GM18507 (cell line): ENCODE results near the gene CRIM1.
"Not testable (repeated sequence)": the region's sequence is repeated elsewhere in the genome, so short reads cannot be mapped to it uniquely, and the experiment has no call there.

Experiments used
- DNase-seq: peaks from one replicate; pipeline ENCODE4 v3.0.0; 2011; ENCODE audit warnings: low read depth; ENCODE audit not compliant: insufficient read length; ENCODE audit errors: extremely low spot score
- FAIRE-seq: peaks from 2 replicates; lab custom pipeline; 2011; peaks lifted over from hg19 to GRCh38; lab: Jason Lieb, UNC

Gene CRIM1

DNA sequence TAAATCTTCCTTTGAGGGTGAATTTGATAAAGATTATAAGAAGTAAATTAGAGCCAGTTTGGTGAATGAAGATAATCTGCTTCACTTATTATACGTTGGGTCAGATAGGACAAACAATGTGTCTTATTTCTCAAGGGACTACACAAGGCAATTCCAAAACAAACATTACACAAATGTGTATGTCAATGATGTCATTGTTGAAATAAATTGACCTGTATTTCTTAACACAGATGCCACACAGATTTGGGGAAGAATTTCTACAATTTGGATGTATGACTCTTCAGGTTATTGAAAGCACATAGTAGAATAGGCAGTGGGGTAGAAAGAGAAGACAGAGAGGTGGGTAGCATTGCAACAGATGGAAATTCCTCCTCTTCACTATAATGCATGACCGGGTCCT is 6.9 kb upstream of the CRIM1 start:
- DNase-seq (no peak), FAIRE-seq (no peak)

GRCh38 chr2:36351291-36351690 is 4.3 kb upstream of the CRIM1 start:
- no peak for DNase-seq

DNA sequence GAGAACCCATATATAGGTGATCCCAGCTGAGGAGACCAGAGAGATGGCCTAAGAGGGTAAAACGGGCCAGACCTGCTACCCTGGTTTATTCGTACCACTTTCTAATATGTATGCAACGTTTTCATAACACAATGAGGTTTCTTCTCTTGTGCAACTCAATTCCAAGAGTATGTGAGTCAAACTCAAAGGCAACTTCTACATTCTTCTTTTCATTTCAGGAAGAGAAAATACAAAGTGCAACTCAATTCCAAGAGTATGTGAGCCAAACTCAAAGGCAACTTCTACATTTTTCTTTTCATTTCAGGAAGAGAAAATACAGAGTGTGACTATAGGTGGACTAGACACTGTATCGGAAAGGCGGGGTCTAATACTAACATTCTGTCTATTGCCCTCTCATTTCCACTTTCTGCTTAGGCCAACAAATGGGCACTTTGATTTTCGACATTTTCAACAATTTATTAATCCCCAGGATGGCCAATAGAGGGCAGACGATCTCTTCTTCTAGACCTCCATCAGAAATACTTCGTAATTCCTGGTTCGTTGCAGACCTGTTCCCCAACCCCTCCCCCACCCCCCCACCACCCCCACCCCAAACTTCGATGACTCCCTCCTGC is 3.7 kb upstream of the CRIM1 start:
- DNase-seq (no peak), FAIRE-seq (peak; percentile 81)

More at GRCh38 chr2:36351291-36351690, 4.3 kb upstream of the CRIM1 start:
- no peak for FAIRE-seq

DNA sequence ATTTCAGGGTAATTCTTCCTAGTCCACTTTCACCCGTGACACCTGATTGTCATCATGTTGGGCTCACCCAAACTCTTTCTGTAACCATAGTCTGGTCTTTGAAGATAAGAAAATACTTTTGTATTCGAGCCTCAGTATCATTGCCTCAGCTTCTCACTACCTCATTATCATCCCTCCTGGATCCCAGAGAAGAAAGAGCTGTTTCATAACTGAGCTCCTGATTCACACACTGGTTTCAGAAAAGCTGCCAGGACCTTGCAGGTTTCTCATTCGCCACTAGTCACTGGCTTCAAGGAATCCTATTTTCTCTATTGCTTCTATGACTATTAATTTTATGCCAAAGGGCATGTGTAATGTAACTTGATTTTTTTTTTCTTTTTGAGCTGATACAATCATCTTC is 2.9 kb upstream of the CRIM1 start:
- DNase-seq (no peak), FAIRE-seq (no peak)

DNA sequence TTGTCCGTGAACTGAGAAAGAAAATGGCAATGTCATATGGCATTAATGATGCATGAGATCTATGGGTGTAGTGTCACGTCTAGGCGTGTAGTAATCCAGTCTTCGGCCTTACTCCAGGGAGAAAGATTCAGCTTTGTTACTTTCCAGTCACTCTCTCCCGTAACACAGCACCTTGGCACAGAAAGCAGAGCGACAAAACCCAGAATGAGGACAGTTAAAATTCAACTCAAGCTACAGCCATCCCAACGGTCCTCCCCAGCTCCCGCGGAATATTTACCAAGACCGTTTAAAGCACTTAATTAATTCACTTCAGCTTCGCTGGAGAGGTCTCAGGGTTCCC is 797 bp upstream of the CRIM1 start:
- no peak for DNase-seq
- FAIRE-seq = no peak

DNA sequence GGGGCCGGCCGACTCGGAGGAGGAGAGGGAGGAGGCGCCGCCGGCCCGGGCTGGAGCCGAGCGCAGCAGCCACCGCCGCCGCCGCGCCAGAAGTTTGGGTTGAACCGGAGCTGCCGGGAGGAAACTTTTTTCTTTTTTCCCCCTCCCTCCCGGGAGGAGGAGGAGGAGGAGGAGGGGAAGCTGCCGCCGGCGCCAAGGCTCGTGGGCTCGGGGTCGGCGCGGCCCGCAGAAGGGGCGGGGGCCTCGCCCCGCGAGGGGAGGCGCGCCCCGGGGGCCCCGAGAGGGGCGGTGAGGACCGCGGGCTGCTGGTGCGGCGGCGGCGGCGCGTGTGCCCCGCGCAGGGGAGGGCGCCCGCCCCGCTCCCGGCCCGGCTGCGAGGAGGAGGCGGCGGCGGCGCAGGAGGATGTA is 316 bp downstream of the CRIM1 start:
- no peak for FAIRE-seq
- no peak for DNase-seq

GRCh38 chr2:36356298-36356989 is 866 bp downstream of the CRIM1 start:
- DNase-seq = no peak
- FAIRE-seq = no peak

DNA sequence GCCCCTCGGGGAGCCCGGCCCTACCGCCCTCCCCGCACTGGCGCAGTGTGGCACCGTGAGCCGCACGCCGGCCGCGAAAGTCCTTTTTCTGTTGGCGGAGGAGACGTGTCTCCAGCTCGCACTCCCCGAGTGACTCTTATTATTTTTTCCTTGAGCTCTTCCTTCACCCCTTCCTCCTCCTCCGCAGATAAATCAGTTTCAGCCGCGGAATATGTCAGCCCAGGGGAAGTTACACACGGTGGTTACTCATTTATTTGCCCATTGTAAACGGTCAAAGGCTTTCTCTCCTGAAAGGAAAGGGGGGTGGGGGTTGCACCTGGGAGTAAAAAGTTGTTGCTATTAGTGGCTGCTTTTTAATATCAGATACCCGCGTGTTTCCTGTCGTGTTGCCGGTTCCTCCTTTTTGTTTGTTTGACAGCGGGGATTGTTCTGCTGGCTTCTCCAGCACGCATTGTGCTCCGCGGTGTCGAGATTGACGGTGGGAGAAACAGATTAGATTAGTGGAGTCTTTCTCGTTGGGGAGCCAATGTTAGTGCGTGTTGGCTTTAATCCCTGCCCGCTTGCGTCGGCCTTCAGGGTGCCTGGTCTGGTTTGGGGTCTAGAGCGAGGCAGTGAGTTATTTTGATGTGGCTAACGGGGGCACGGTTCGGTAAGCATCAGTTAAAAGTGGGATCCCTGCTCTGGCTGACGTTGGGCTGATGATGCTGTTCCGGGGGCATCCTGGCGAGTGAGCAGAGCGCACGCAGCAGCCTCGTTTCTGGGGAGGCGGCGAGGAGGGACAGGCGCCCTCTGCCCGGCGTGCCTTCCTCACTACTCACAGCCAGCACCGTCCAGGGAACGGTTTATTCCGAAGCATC is 1.6 kb downstream of the CRIM1 start:
- DNase-seq = no peak
- peak; percentile 79 for FAIRE-seq

DNA sequence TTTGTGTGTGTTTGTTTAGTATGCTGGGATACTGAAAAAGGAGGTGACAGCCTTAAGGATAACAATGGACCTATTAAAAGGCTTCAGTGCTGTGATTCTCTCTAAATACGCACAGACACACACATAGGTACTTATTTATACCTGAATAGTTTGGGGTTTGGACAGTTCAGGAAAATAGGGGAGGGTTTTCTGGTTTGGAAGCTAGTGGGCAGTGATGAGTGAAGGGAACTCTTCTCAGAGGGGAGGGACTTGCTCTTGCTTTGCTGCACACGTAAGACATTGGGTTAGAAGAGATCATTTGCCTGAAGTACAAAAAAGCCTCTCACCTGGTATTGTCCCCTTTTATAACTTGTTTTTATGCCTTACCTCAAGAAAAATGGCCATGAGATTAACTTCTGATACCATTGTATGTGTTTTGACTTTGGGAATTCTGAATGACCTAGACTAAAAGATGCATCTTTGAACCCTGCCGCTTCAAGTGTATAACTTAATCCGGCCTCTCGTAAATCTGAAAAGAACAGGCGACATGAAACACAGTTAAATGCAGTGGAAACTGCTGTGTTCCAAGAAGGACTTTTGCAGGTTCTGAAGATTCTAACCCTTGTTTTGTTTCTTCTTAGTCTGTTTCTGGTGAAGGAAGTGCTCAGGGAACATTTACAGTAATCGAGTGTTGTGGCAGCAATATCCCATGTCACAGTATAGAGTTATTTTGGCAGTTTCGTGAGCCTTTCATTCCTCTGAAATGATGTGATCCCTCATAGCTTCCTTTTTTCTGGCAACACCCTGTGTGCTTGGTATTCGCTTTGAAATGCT is 2.5 kb downstream of the CRIM1 start:
- DNase-seq = no peak

GRCh38 chr2:36359067-36359466 is 3.5 kb downstream of the CRIM1 start:
- FAIRE-seq (no peak), DNase-seq (no peak)

More for the DNA sequence above, 2.5 kb downstream of the CRIM1 start:
- FAIRE-seq = peak; percentile 65

DNA sequence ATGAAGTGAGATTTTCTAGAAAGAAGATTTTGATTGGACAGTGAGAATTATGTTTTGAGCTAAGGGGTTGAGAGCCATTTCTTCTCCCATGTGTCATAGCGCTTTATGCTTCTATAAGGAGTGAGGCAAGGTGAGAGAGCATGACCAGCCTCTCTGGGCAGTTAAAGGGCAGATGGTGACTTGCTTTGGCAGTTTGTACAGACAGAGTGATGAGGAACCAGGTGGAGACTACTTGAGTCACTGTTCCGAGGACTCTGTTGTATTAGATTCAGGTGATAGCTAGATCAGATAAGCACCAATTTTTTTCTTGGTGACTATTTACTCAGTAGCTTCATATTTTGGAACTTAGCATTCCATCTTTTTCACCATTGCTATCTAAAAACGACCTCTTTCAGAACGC is 4.5 kb downstream of the CRIM1 start:
- FAIRE-seq (no peak), DNase-seq (no peak)

DNA sequence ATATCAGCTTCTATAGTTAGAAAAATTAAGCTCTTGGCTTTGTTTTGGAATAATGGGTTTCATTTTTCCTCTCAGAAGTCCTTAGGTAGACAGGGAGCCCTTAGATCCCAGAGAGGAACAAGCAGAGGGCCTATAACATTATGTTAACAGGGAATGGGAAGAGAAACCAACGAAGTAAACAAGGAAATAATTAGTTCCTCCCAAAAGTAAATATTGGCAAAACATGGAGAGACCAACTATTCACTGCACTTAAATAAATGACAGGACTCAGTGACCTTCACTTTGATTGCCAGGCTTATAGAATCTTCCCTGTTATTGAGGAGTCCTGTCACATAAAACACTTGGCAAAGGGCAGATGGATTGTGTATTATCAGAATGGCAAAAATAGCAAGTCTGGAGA is 5.3 kb downstream of the CRIM1 start:
- FAIRE-seq (no peak), DNase-seq (no peak)

DNA sequence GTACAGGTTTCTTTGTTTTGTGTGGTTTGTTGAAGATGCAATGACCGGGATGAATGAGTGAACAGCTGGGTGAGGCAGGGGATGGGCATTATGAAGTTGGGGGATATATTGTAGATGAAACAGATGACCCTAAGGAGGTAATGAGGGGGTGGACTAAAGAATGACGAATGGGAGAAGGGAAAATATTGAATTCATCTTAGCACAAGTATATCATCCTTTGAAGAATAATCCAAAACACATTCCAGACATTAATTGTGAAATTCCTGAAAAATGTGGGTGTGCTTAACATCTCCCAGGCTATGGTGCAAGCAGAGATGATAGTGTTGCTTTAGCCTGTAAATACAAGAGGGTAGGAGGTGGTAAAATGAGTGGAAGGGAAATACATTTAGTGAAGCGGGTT is 5.8 kb downstream of the CRIM1 start:
- DNase-seq (no peak), FAIRE-seq (no peak)

- DNase-seq (no peak), FAIRE-seq (no peak)
These were observed 6.7 kb downstream of the CRIM1 start for GRCh38 chr2:36362291-36362690.

DNA sequence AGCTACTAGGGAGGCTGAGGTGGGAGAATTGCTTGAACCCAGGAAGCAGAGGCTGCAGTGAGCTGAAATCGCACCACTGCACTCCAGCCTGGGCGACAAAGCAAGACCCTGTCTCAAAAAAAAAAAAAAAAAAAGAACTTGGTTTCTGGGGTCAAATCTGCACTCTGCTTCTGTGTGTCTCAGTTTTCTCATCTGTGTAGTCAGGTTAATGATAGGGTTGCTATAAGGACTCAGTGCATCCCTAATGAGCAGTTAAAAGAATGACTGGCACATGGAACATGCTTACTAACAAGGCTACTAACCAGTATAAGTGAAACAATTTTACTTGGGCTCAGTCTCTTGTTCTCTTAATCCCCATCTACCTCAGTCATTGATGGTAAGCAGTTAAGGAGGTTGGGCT is 7.5 kb downstream of the CRIM1 start:
- not testable (repeated sequence) for FAIRE-seq, DNase-seq

DNA sequence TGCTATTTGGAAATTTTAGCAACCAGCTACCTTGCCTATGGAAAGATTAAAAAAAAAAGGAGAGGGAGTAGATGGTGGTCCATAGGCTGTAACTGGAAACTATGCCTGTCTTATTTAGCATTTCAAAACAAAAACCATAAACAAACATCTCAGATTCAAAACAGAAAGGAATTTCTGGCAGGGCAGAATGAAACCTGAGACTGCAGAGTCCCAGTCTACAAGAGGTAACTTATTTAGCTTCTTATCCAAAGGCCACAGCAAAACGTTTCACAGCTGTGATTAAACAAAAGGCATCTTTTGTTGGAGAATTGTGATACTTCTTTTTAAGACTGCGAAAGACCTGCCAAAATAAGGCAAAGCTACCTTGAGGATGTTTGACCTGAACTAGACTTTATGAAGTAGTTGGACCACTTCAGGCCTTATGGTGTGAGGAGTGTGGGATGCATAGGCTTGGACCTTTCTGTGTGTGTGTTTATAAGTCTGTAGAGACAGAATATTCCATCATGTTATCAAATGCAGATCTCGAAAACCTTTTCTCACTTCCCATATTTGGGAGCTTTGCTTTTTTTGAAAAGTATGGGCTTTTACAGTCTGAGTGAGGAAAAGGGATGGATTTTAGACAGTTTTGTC is 11.0 kb downstream of the CRIM1 start:
- DNase-seq (no peak), FAIRE-seq (no peak)

DNA sequence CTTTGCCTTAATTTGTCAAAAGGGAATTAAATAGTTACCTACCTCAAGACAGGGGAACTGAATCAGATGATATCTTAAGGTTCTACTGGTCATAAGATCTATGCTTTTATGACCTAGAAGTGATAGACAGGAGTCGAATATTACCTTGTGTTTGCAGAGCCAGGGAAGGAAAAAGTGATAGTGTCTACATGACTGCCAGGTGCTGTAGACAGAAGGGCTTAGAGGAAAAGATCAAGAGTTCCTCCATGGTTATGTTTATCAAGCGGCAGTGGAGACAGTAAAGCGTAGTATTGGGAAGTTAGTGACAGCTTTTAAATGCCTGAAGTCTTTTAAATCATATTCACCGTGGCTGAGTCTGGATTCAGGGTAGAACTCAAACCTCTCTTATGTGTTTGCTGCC is 11.9 kb downstream of the CRIM1 start:
- no peak for DNase-seq
- FAIRE-seq = no peak

- DNase-seq (no peak), FAIRE-seq (no peak)
These were observed 12.3 kb downstream of the CRIM1 start for GRCh38 chr2:36367895-36368353.

DNA sequence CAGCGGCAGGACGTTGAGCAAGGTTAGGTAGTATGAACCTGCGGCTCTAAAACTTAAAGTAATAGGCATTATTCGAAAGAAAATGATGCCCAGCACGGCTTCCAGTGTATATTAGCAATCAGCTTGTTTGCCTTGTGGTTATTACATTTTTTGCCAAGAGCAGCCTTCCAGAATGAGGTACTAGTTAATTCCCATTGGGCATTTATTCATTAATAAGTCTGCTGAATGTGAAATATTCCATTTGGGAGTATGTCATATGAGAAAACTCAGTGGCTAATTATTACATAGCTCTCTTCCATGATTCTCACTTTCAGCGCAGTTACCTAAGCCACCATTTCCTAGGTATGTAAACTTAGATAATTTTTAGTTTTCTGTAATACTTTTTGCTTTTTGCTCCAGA is 12.9 kb downstream of the CRIM1 start:
- DNase-seq = no peak
- FAIRE-seq = no peak
